Upper lobe of left lung (tissue), 6 donors: ENCODE results near the gene TBC1D14. TPM values are rescaled to one million over a fixed set of nuclear protein-coding genes. Genes with fewer than 3 reads are reported as not detected.

Experiments used
- ATAC-seq, 2 donors: fragments of 200-7000 bp; cut with Tn5 transposase; one replicate each; pipeline ENCODE4 v1.9.1; 2022; ENCODE audit warnings: mild to moderate bottlenecking in 2 of 2, moderate library complexity in 2 of 2; ENCODE audit not compliant: low FRiP score in 2 of 2
- DNase-seq, 2 donors: peaks; one replicate each; pipeline ENCODE4 v3.0.0-alpha.2; 2019 to 2020
- H3K27ac ChIP-seq, 4 donors: fragments of 200-600 bp; sonication (generic); one replicate each; pipeline ENCODE4 v1.5.1; 2016 to 2019
- H3K27me3 ChIP-seq, 4 donors: fragments of 200-600 bp; sonication (generic); one replicate each; pipeline ENCODE4 v1.5.1; 2017 to 2019
- H3K36me3 ChIP-seq, 4 donors: fragments of 200-600 bp; sonication (generic); one replicate each; pipeline ENCODE4 v1.5.1; 2016 to 2019
- H3K4me1 ChIP-seq, 4 donors: fragments of 200-600 bp; sonication (generic); one replicate each; pipeline ENCODE4 v1.5.1; 2018 to 2019
- H3K4me3 ChIP-seq, 4 donors: fragments of 200-600 bp; sonication (generic); one replicate each; pipeline ENCODE4 v1.5.1; 2017 to 2019; ENCODE audit warnings: mild to moderate bottlenecking in 2 of 4, moderate library complexity in 1 of 4
- H3K9me3 ChIP-seq, 4 donors: fragments of 200-600 bp; sonication (generic); one replicate each; pipeline ENCODE4 v1.5.1; 2018 to 2019
- EP300 ChIP-seq, 4 donors: sonication (generic); formaldehyde crosslinking; IDR thresholded peaks; one replicate each; pipeline ENCODE4 v1.5.1; 2017; ENCODE audit warnings: antibody characterized with exemption in 4 of 4, control low read depth in 2 of 4
- POLR2A ChIP-seq, 4 donors: fragments of 450-650 bp; IDR thresholded peaks; one replicate each; pipeline ENCODE4 v1.5.1; 2016 to 2017; ENCODE audit warnings: antibody characterized with exemption in 4 of 4, mild to moderate bottlenecking in 2 of 4
- POLR2AphosphoS5 ChIP-seq, 2 donors: sonication (generic); formaldehyde crosslinking; IDR thresholded peaks; one replicate each; pipeline ENCODE4 v1.5.1; 2017; ENCODE audit warnings: antibody characterized with exemption in 2 of 2
- WGBS, 2 donors: methylation state at CpG; one replicate each; pipeline ENCODE4 v1.1.5; 2017 to 2018; 5-methylcytosine and 5-hydroxymethylcytosine counted together
- total RNA-seq, 6 donors: library from RNA; depleted of rRNA in 4 of 6; stranded (reverse); fragments of >200 nt in 4 of 6; gene quantifications; one replicate each; pipeline versions ENCODE4 v1.1.0 to v1.2.1, GENCODE V29; 2016 to 2021
- TF ChIP-seq, protein P1 (sequence below), 6 experiments: fragments of 450-650 bp in 4 of 6; fragments of 200-600 bp in 2 of 6; sonication (generic) in 2 of 6; IDR thresholded peaks; one replicate each; pipeline ENCODE4 v1.5.1; 2016 to 2019; ENCODE audit warnings: antibody characterized with exemption in 6 of 6
- donor health status: DM: no; HTN: no; CAD: no; lungs with moderate emphysema.
- donor health status: DM: no; HTN: yes; CAD: no; lungs with severe emphysema.

TBC1D14 gene
- total RNA-seq, 6 donors from 2014 or later: 47.7 to 61.8 (median 57.8) TPM

DNA sequence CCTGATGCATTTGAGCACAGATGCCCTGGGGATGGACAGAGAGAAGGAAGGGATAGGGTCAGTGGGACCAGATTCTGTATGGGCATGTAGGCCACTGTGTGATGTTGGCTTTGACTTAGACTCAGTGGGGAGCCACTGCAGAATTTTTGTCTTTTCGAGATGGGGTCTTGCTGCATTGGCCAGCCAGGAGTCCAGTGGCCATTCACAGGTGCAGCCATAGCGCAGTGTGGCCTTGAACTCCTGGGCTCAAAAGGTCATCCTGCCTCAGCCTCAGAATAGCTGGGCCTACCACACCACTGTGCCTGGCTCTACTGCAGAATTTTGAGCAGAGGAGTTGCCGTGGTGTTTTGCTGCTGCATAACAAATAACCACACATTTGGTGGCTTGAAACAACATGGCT is 22.8 kb downstream of the TBC1D14 start:
- Histone ChIP-seq H3K36me3 (peaks cover 0 to 3% (median 0%) of the 10 kb centered on the region in 4 donors), H3K4me3 (no peak overlapping the region), H3K4me1 (peaks cover 20 to 39% (median 26%) of the 10 kb centered on the region in 4 donors), H3K27ac (no peak overlapping the region), H3K27me3 (no peaks in the 10 kb centered on the region), H3K9me3 (no peaks in the 10 kb centered on the region)
- WGBS, 2 donors: 100% methylated on average over 2 to 3 of the region's 3 CpGs
- DNase-seq (no peak), ATAC-seq (no peak)
- TF ChIP-seq EP300 (IDR thresholded peaks at IDR 0.05) (no peak), POLR2AphosphoS5 (IDR thresholded peaks at IDR 0.05) (no peak), POLR2A (IDR thresholded peaks at IDR 0.05) (no peak)
- TF ChIP-seq, protein P1, sequence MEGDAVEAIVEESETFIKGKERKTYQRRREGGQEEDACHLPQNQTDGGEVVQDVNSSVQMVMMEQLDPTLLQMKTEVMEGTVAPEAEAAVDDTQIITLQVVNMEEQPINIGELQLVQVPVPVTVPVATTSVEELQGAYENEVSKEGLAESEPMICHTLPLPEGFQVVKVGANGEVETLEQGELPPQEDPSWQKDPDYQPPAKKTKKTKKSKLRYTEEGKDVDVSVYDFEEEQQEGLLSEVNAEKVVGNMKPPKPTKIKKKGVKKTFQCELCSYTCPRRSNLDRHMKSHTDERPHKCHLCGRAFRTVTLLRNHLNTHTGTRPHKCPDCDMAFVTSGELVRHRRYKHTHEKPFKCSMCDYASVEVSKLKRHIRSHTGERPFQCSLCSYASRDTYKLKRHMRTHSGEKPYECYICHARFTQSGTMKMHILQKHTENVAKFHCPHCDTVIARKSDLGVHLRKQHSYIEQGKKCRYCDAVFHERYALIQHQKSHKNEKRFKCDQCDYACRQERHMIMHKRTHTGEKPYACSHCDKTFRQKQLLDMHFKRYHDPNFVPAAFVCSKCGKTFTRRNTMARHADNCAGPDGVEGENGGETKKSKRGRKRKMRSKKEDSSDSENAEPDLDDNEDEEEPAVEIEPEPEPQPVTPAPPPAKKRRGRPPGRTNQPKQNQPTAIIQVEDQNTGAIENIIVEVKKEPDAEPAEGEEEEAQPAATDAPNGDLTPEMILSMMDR (IDR thresholded peaks at IDR 0.05): no peak

DNA sequence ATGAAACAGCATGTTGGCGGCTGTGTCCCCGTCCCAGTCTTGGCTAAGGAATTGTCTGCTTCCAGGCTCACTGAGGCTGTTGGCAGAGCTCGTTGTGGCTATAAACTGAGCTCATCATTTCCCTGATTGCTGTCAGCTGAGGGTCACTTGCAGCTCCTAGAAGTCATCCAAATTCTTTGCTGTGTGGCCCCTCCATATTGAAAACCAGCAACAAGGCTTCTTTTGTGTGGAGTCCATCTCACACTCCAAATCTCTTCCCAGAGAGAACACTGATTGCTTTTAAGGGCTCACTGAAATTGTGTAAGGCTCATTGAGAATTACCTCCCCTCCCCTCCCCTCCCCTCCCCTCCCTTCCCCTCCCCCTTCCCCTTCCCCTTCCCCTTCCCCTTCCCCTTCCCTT is 23.3 kb downstream of the TBC1D14 start:
- TF ChIP-seq POLR2A (IDR thresholded peaks at IDR 0.05): no peak
- TF ChIP-seq EP300 (IDR thresholded peaks at IDR 0.05): no peak
- TF ChIP-seq POLR2AphosphoS5 (IDR thresholded peaks at IDR 0.05): no peak
- TF ChIP-seq, protein P1 (IDR thresholded peaks at IDR 0.05): no peak
- Histone ChIP-seq H3K4me1 (peaks cover 22 to 39% (median 26%) of the 10 kb centered on the region in 4 donors), H3K9me3 (no peaks in the 10 kb centered on the region), H3K27ac (no peak overlapping the region), H3K36me3 (peaks cover 0 to 3% (median 0%) of the 10 kb centered on the region in 4 donors), H3K27me3 (no peaks in the 10 kb centered on the region), H3K4me3 (no peak overlapping the region)
- no peak for ATAC-seq
- DNase-seq: no peak
- 95% methylated on average over 3 of the region's 3 CpGs for WGBS, 2 donors

DNA sequence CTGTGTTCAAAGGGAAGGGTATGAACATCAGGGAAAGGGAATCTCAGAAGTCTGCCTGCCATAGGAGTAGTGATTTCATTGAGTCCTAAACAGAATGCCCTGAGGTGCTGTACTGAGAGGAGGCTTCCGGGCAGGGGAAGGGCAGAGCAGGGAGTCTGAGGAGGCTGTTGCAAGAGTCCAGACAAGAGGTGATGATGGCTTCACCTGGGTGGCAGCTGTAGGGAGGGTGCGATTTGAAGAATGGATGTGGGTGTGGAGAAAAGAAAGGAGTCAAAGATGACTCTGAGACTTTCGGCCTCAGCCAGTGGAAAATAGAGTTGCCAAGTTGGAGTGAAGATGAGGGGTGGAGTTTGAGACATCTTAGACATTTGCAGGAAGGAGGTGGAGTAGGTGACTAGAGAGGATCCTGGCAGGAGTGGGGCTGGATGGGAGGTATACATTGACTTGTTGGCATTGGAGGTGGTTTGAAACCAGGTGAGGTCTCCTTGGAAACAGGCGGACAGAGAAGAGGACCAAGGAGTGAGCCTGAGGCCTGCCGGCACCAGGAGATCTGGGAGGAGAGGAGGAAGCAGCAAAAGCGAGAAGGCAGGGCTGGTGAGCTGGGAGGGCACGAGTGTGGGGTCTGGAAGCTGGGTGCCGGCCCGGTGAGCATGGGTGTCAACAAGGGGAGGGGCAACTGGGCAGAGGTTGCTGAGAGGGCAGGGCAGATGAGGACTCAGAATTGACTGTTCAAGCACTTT is 24.2 kb downstream of the TBC1D14 start:
- ATAC-seq: no peak
- 92 to 96% methylated on average over 9 of the region's 9 CpGs for WGBS, 2 donors

DNA sequence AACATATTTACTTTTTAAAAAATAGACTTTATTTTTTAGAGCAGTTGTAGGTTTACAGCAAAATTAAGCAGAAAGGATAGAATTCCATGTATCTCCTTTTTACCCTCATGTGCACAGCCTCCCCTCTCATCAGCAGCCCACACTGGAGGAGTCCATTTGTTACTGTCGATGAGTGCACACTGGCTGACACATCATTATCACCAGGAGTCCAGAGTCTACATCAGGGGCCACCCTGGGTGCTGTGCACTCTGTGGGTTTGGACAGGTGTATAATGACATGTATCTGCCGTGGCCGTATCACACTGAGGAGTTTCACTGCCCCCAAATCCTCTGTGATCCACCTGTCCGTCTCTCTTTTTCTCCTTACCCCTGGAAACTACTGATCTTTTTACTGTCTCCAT is 26.3 kb downstream of the TBC1D14 start:
- no peak overlapping the region for H3K4me3 ChIP-seq
- H3K27ac ChIP-seq: no peak overlapping the region
- H3K9me3 ChIP-seq: no peaks in the 10 kb centered on the region
- peaks cover 0 to 3% (median 0%) of the 10 kb centered on the region in 4 donors for H3K36me3 ChIP-seq
- DNase-seq (no peak), ATAC-seq (no peak)
- H3K4me1 ChIP-seq: peaks cover 22 to 37% (median 31%) of the 10 kb centered on the region in 4 donors
- TF ChIP-seq POLR2AphosphoS5 (IDR thresholded peaks at IDR 0.05) (no peak), EP300 (IDR thresholded peaks at IDR 0.05) (no peak), POLR2A (IDR thresholded peaks at IDR 0.05) (no peak)
- TF ChIP-seq, protein P1 (IDR thresholded peaks at IDR 0.05): no peak
- no peaks in the 10 kb centered on the region for H3K27me3 ChIP-seq
- 66 to 89% methylated on average over 4 of the region's 4 CpGs for WGBS, 2 donors

More for the DNA sequence above, 24.2 kb downstream of the TBC1D14 start:
- TF ChIP-seq POLR2A (IDR thresholded peaks at IDR 0.05): no peak
- TF ChIP-seq POLR2AphosphoS5 (IDR thresholded peaks at IDR 0.05): no peak
- TF ChIP-seq, protein P1 (IDR thresholded peaks at IDR 0.05): no peak
- no peak for TF ChIP-seq EP300 (IDR thresholded peaks at IDR 0.05)
- Histone ChIP-seq H3K4me3 (no peak overlapping the region), H3K9me3 (no peaks in the 10 kb centered on the region), H3K36me3 (peaks cover 0 to 3% (median 0%) of the 10 kb centered on the region in 4 donors), H3K27me3 (no peaks in the 10 kb centered on the region), H3K27ac (no peak overlapping the region), H3K4me1 (peaks cover 20 to 39% (median 25%) of the 10 kb centered on the region in 4 donors)
- DNase-seq: no peak
